Karpas-422 (cell line): Measurements from ENCODE around the gene LUC7L. TPM values are rescaled to one million over a fixed set of nuclear protein-coding genes. Genes with fewer than 3 reads are reported as not detected.

Source experiments
- small RNA-seq: library from RNA; depleted of rRNA; stranded (forward); fragments of <200 nt; gene quantifications from one replicate; pipeline ENCODE3, GENCODE V24; 2014
- total RNA-seq: library from RNA; depleted of rRNA; stranded (reverse); fragments of >200 nt; shearing (Covaris generic); gene quantifications from 2 replicates; pipeline ENCODE4 v1.2.3, GENCODE V29; 2014; ENCODE audit warnings: low replicate concordance; rRNA removed

LUC7L gene
- total RNA-seq, 1 experiment from 2014 or later: 85.6 TPM

Small RNA genes lying within 50 kb of the gene (small RNA-seq; reads per million reads assigned to genes)
- not detected for gene RF00019

Other genes with a start within 250 kb of the LUC7L start
- 11.9 and 25.7 TPM in 2 replicates for gene POLR3K, start 175.8 kb downstream of the LUC7L start, total RNA-seq
- gene SNRNP25, start 175.6 kb downstream of the LUC7L start, total RNA-seq: 21.8 and 50.3 TPM in 2 replicates
- 0.43 TPM in 1 of 2 replicates, not detected in the other for gene RHBDF1, start 156.8 kb downstream of the LUC7L start, total RNA-seq
- gene MPG, start 151.2 kb downstream of the LUC7L start, total RNA-seq: 182 and 298 TPM in 2 replicates
- 10.5 and 24.2 TPM in 2 replicates for gene NPRL3, start 90.8 kb downstream of the LUC7L start, total RNA-seq
- gene HBZ, start 76.8 kb downstream of the LUC7L start, total RNA-seq: not detected in 2 replicates
- not detected in 2 replicates for gene HBM, start 63.5 kb downstream of the LUC7L start, total RNA-seq
- gene HBA2, start 56.6 kb downstream of the LUC7L start, total RNA-seq: not detected in 2 replicates
- gene HBA1, start 52.8 kb downstream of the LUC7L start, total RNA-seq: not detected in 2 replicates
- not detected in 2 replicates for gene HBQ1, start 49.0 kb downstream of the LUC7L start, total RNA-seq
- gene FAM234A, start 5.4 kb upstream of the LUC7L start, total RNA-seq: 12.2 and 24.5 TPM in 2 replicates
- not detected in 2 replicates for gene RGS11, start 46.5 kb upstream of the LUC7L start, total RNA-seq
- gene ARHGDIG, start 51.1 kb upstream of the LUC7L start, total RNA-seq: 2.7 and 3.1 TPM in 2 replicates
- gene PDIA2, start 53.7 kb upstream of the LUC7L start, total RNA-seq: 0.71 TPM in 1 of 2 replicates, not detected in the other
- 14.6 and 46.4 TPM in 2 replicates for gene AXIN1, start 123.3 kb upstream of the LUC7L start, total RNA-seq
- gene MRPL28, start 141.1 kb upstream of the LUC7L start, total RNA-seq: 38.1 and 103 TPM in 2 replicates
- gene PGAP6, start 152.5 kb upstream of the LUC7L start, total RNA-seq: 50.0 and 58.1 TPM in 2 replicates
- gene NME4, start 167.8 kb upstream of the LUC7L start, total RNA-seq: 102 and 190 TPM in 2 replicates
- gene DECR2, start 172.4 kb upstream of the LUC7L start, total RNA-seq: 5.3 and 10.4 TPM in 2 replicates
- gene RAB11FIP3, start 196.2 kb upstream of the LUC7L start, total RNA-seq: 6.0 and 17.2 TPM in 2 replicates